ENCODE results near the gene SVIL. TPM values are rescaled to one million over a fixed set of nuclear protein-coding genes. Genes with fewer than 3 reads are reported as not detected.
A peak's percentile ranks its signal among the peaks of the same experiment; 100 is the strongest.

Gene SVIL
- total RNA-seq, 4 donors from 2014 or later = 785 to 1,099 (median 921) TPM

GRCh38 chr10:29546773-29547313, 87.9 kb downstream of the SVIL start:
- WGBS = 62% methylated on average over 2 of the region's 2 CpGs
- no peak for DNase-seq (ENCODE audit: extremely low spot score)
- peaks cover 23 to 86% (median 77%) of the 10 kb centered on the region in 4 donors for H3K4me1 ChIP-seq
- no peaks in the 10 kb centered on the region for H3K27me3 ChIP-seq
- H3K9me3 ChIP-seq = no peaks in the 10 kb centered on the region
- TF ChIP-seq POLR2A (IDR thresholded peaks at IDR 0.05; ENCODE audit: low read depth) (no peak), POLR2AphosphoS5 (IDR thresholded peaks at IDR 0.05) (peak in 1 of 2 donors; percentile 4)
- peak overlapping the region in 3 of 4 donors; percentile 4 to 39 (median 38) for H3K27ac ChIP-seq (replicated peaks in 1 of 4)
- intact Hi-C loops (cut with DNase I) = no loop called here
- H3K4me3 ChIP-seq = no peak overlapping the region
- H3K36me3 ChIP-seq = peaks cover 20 to 39% (median 20%) of the 10 kb centered on the region in 4 donors

- Histone ChIP-seq H3K36me3 (peaks cover 3 to 33% (median 7%) of the 10 kb centered on the region in 4 donors), H3K4me3 (no peak overlapping the region), H3K27me3 (no peaks in the 10 kb centered on the region), H3K9me3 (no peaks in the 10 kb centered on the region), H3K4me1 (peaks cover 24 to 86% (median 85%) of the 10 kb centered on the region in 4 donors), H3K27ac (replicated peaks in 1 of 4) (peak overlapping the region in 3 of 4 donors; percentile 9 to 57 (median 44))
- 66% methylated on average over 5 of the region's 5 CpGs for WGBS
- intact Hi-C loops (cut with DNase I) = no loop called here
- TF ChIP-seq POLR2AphosphoS5 (IDR thresholded peaks at IDR 0.05) (peak in 1 of 2 donors; percentile 30), POLR2A (IDR thresholded peaks at IDR 0.05; ENCODE audit: low read depth) (no peak)
- DNase-seq (ENCODE audit: extremely low spot score) = no peak
These were observed 89.6 kb downstream of the SVIL start for GRCh38 chr10:29545122-29545521.

- no peak for DNase-seq (ENCODE audit: extremely low spot score)
- Histone ChIP-seq H3K27ac (replicated peaks in 1 of 4) (peak overlapping the region; percentile 9 to 53 (median 20)), H3K4me1 (peaks cover 24 to 99% (median 96%) of the 10 kb centered on the region in 4 donors), H3K9me3 (no peaks in the 10 kb centered on the region), H3K36me3 (peaks cover 0 to 42% (median 13%) of the 10 kb centered on the region in 4 donors), H3K4me3 (no peak overlapping the region), H3K27me3 (no peaks in the 10 kb centered on the region)
- no peak for TF ChIP-seq EP300 (IDR thresholded peaks at IDR 0.05)
- no peak for TF ChIP-seq POLR2AphosphoS5 (IDR thresholded peaks at IDR 0.05)
- TF ChIP-seq CTCF (IDR thresholded peaks at IDR 0.05) = no peak
- TF ChIP-seq POLR2A (IDR thresholded peaks at IDR 0.05; ENCODE audit: low read depth) = no peak
- intact Hi-C loops (cut with DNase I) = no loop called here
These were observed 91.1 kb downstream of the SVIL start for GRCh38 chr10:29543715-29544114.

GRCh38 chr10:29542723-29543122, 92.0 kb downstream of the SVIL start:
- TF ChIP-seq POLR2A (IDR thresholded peaks at IDR 0.05; ENCODE audit: low read depth) = no peak
- no peak for TF ChIP-seq POLR2AphosphoS5 (IDR thresholded peaks at IDR 0.05)
- TF ChIP-seq CTCF (IDR thresholded peaks at IDR 0.05) = no peak
- no peak for TF ChIP-seq EP300 (IDR thresholded peaks at IDR 0.05)
- Histone ChIP-seq H3K27me3 (no peaks in the 10 kb centered on the region), H3K27ac (replicated peaks in 1 of 4) (peak overlapping the region in 3 of 4 donors; percentile 23 to 53 (median 26)), H3K9me3 (no peaks in the 10 kb centered on the region), H3K36me3 (peaks cover 0 to 42% (median 18%) of the 10 kb centered on the region in 4 donors), H3K4me1 (peaks cover 34 to 99% (median 96%) of the 10 kb centered on the region in 4 donors), H3K4me3 (no peak overlapping the region)
- WGBS = 51% methylated on average over 4 of the region's 4 CpGs
- DNase-seq (ENCODE audit: extremely low spot score) = no peak
- intact Hi-C loops (cut with DNase I) = no loop called here

- no peak for DNase-seq (ENCODE audit: extremely low spot score)
- H3K9me3 ChIP-seq = no peaks in the 10 kb centered on the region
- peaks cover 0 to 42% (median 18%) of the 10 kb centered on the region in 4 donors for H3K36me3 ChIP-seq
- TF ChIP-seq EP300 (IDR thresholded peaks at IDR 0.05) = no peak
- TF ChIP-seq POLR2A (IDR thresholded peaks at IDR 0.05; ENCODE audit: low read depth) = no peak
- intact Hi-C loops (cut with DNase I) = no loop called here
- no peaks in the 10 kb centered on the region for H3K27me3 ChIP-seq
- WGBS = 67% methylated on average over 15 of the region's 15 CpGs
- peak overlapping the region in 2 of 4 donors; percentile 22 to 53 for H3K27ac ChIP-seq (replicated peaks in 1 of 4)
- H3K4me3 ChIP-seq = no peak overlapping the region
- peaks cover 39 to 99% (median 96%) of the 10 kb centered on the region in 4 donors for H3K4me1 ChIP-seq
These were observed 93.2 kb downstream of the SVIL start for GRCh38 chr10:29541422-29542210.

GRCh38 chr10:29540016-29540415, 94.8 kb downstream of the SVIL start:
- WGBS = 96% methylated on average over 10 of the region's 10 CpGs
- intact Hi-C loops (cut with DNase I) = no loop called here
- peaks cover 53 to 100% (median 97%) of the 10 kb centered on the region in 4 donors for H3K4me1 ChIP-seq
- no peak overlapping the region for H3K4me3 ChIP-seq
- DNase-seq (ENCODE audit: extremely low spot score) = no peak
- H3K27me3 ChIP-seq = no peaks in the 10 kb centered on the region
- TF ChIP-seq EP300 (IDR thresholded peaks at IDR 0.05) (no peak), CTCF (IDR thresholded peaks at IDR 0.05) (no peak), POLR2AphosphoS5 (IDR thresholded peaks at IDR 0.05) (no peak)
- H3K27ac ChIP-seq (replicated peaks in 1 of 4) = peak overlapping the region in 3 of 4 donors; percentile 38 to 49 (median 42)
- peaks cover 0 to 39% (median 20%) of the 10 kb centered on the region in 4 donors for H3K36me3 ChIP-seq
- no peaks in the 10 kb centered on the region for H3K9me3 ChIP-seq

Measured in esophagus muscularis mucosa (tissue), 4 donors.